ENCODE results near the gene CLCA4. TPM values are rescaled to one million over a fixed set of nuclear protein-coding genes. Genes with fewer than 3 reads are reported as not detected.

CLCA4 gene
- total RNA-seq, 1 donor, result not detected

DNA sequence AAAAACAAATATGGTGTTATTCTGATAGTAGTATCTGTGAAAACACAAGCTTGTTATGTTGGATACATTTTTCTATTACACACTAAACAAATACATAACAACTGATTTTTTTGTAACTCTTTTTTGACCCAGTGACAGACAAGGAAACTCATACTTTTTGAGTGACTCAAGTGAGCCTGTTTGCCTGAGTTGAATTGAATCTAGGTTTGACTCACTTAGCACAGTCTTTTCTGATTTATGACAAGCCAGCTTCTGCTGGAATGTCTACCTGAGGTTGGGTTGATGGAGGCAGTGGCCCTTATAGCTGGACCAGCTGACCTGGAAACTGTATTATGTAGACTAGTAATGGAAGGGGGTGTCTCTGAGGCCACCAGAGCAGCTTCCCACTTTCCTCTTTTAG lies 4.2 kb upstream of the CLCA4 start:
- no peak for DNase-seq (ENCODE audit: insufficient read length, low spot score, missing footprints)
- H3K4me1 ChIP-seq (ENCODE audit: insufficient read depth, low read length), result no peaks in the 10 kb centered on the region

DNA sequence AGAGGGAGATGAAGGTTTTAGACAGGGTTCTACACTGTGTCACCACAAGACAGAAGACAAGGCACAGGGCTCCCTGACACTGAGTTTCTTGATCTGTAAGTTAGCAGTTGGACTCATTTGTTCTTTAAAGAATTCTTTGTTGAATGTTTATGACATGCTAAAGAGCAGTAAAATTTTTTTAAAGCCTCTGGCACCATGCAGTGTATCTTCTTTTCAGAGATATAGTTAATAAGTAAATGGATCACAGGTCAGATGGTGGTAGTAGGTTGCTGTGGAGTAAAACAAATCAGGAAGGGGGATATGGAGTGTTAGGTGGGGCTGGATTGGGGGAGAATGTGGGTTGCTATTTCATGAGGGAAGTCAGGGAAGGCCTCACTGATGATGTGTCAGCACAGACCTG lies 2.0 kb downstream of the CLCA4 start:
- no peak for DNase-seq (ENCODE audit: insufficient read length, low spot score, missing footprints)
- H3K4me2 ChIP-seq (ENCODE audit: insufficient read depth, low read length), result no peak overlapping the region
- no peaks in the 10 kb centered on the region for H3K4me1 ChIP-seq (ENCODE audit: insufficient read depth, low read length)
- no peak overlapping the region for H2AFZ ChIP-seq (ENCODE audit: low read length)
- no peaks in the 10 kb centered on the region for H4K20me1 ChIP-seq (ENCODE audit: insufficient read depth, low read length)
- H3K79me2 ChIP-seq (ENCODE audit: insufficient read depth, low read length), result no peaks in the 10 kb centered on the region
- H3K27me3 ChIP-seq (ENCODE audit: insufficient read depth, low read length), result no peaks in the 10 kb centered on the region
- no peak for TF ChIP-seq CTCF (IDR thresholded peaks at IDR 0.05; ENCODE audit: extremely low read depth, low read depth, low read length)
- no peak overlapping the region for H3K4me3 ChIP-seq (ENCODE audit: insufficient read depth, low read length)
- no peaks in the 10 kb centered on the region for H3K9me3 ChIP-seq (ENCODE audit: low read depth, low read length)
- H3K27ac ChIP-seq (ENCODE audit: low read depth, low read length), result no peak overlapping the region
- no peaks in the 10 kb centered on the region for H3K36me3 ChIP-seq (ENCODE audit: insufficient read depth, low read length)

More for the DNA sequence above, 4.2 kb upstream of the CLCA4 start:
- H3K4me3 ChIP-seq (ENCODE audit: insufficient read depth, low read length), result no peak overlapping the region
- no peak overlapping the region for H2AFZ ChIP-seq (ENCODE audit: low read length)
- H3K9me3 ChIP-seq (ENCODE audit: low read depth, low read length), result no peaks in the 10 kb centered on the region
- no peak overlapping the region for H3K27ac ChIP-seq (ENCODE audit: low read depth, low read length)
- no peaks in the 10 kb centered on the region for H4K20me1 ChIP-seq (ENCODE audit: insufficient read depth, low read length)
- H3K4me2 ChIP-seq (ENCODE audit: insufficient read depth, low read length), result no peak overlapping the region
- H3K27me3 ChIP-seq (ENCODE audit: insufficient read depth, low read length), result no peaks in the 10 kb centered on the region
- no peak for TF ChIP-seq CTCF (IDR thresholded peaks at IDR 0.05; ENCODE audit: extremely low read depth, low read depth, low read length)
- no peaks in the 10 kb centered on the region for H3K79me2 ChIP-seq (ENCODE audit: insufficient read depth, low read length)
- no peaks in the 10 kb centered on the region for H3K36me3 ChIP-seq (ENCODE audit: insufficient read depth, low read length)

GRCh38 chr1:86551305-86551704 lies 4.4 kb downstream of the CLCA4 start:
- no peaks in the 10 kb centered on the region for H4K20me1 ChIP-seq (ENCODE audit: insufficient read depth, low read length)
- H2AFZ ChIP-seq (ENCODE audit: low read length), result no peak overlapping the region
- no peaks in the 10 kb centered on the region for H3K36me3 ChIP-seq (ENCODE audit: insufficient read depth, low read length)
- no peaks in the 10 kb centered on the region for H3K79me2 ChIP-seq (ENCODE audit: insufficient read depth, low read length)
- H3K4me2 ChIP-seq (ENCODE audit: insufficient read depth, low read length), result no peak overlapping the region
- DNase-seq (ENCODE audit: insufficient read length, low spot score, missing footprints), result no peak
- no peaks in the 10 kb centered on the region for H3K27me3 ChIP-seq (ENCODE audit: insufficient read depth, low read length)
- H3K27ac ChIP-seq (ENCODE audit: low read depth, low read length), result no peak overlapping the region
- H3K4me1 ChIP-seq (ENCODE audit: insufficient read depth, low read length), result no peaks in the 10 kb centered on the region
- TF ChIP-seq CTCF (IDR thresholded peaks at IDR 0.05; ENCODE audit: extremely low read depth, low read depth, low read length), result no peak
- H3K4me3 ChIP-seq (ENCODE audit: insufficient read depth, low read length), result no peak overlapping the region
- H3K9me3 ChIP-seq (ENCODE audit: low read depth, low read length), result no peaks in the 10 kb centered on the region

- no peak for TF ChIP-seq CTCF (IDR thresholded peaks at IDR 0.05; ENCODE audit: extremely low read depth, low read depth, low read length)
Measured at GRCh38 chr1:86552376-86552775, 5.5 kb downstream of the CLCA4 start.

More at GRCh38 chr1:86552376-86552775, 5.5 kb downstream of the CLCA4 start:
- DNase-seq (ENCODE audit: insufficient read length, low spot score, missing footprints), result no peak
- Histone ChIP-seq H3K27ac (ENCODE audit: low read depth, low read length) (no peak overlapping the region), H3K79me2 (ENCODE audit: insufficient read depth, low read length) (no peaks in the 10 kb centered on the region), H3K9me3 (ENCODE audit: low read depth, low read length) (no peaks in the 10 kb centered on the region), H3K36me3 (ENCODE audit: insufficient read depth, low read length) (no peaks in the 10 kb centered on the region), H3K4me3 (ENCODE audit: insufficient read depth, low read length) (no peak overlapping the region), H4K20me1 (ENCODE audit: insufficient read depth, low read length) (no peaks in the 10 kb centered on the region), H3K4me1 (ENCODE audit: insufficient read depth, low read length) (no peaks in the 10 kb centered on the region), H3K4me2 (ENCODE audit: insufficient read depth, low read length) (no peak overlapping the region), H3K27me3 (ENCODE audit: insufficient read depth, low read length) (no peaks in the 10 kb centered on the region), H2AFZ (ENCODE audit: low read length) (no peak overlapping the region)

All from osteoblast (primary cell).